ENCODE data around the gene AURKA. TPM values are rescaled to one million over a fixed set of nuclear protein-coding genes. Genes with fewer than 3 reads are reported as not detected.

Gene AURKA
- 10 to 100 TPM; 45.1 to 80.8 TPM for total RNA-seq

- peak; percentile 95 to 96 for ATAC-seq
- no peaks in the 10 kb centered on the region for H3K9me3 Mint-ChIP-seq
- no peaks in the 10 kb centered on the region for H3K27me3 Mint-ChIP-seq
- H3K4me3 Mint-ChIP-seq: no peak within 1 kb of the TSS
- DNase-seq (ENCODE audit: low spot score): peak; percentile 100
- H3K4me1 Mint-ChIP-seq (ENCODE audit: low read depth in 2 of 2): peaks cover 28 to 36% of the 10 kb centered on the region in 2 donors
- no peak within 1 kb of the TSS for H3K27ac Mint-ChIP-seq
- H3K36me3 Mint-ChIP-seq: peaks cover 35% of the 10 kb centered on the region
Measured at GRCh38 chr20:56392132-56392880, at the start of gene AURKA, which contains the start of gene CSTF1. Gene AURKA (minus strand): TSS chr20:56392215. CDS start chr20:56388197, 4,018 bp downstream. Gene CSTF1 (plus strand): TSS chr20:56392645. CDS start chr20:56395553, 2,908 bp downstream.

GRCh38 chr20:56440346-56441007 lies 48.5 kb upstream of the AURKA start:
- Mint-ChIP-seq H3K36me3 (no peaks in the 10 kb centered on the region), H3K27me3 (no peaks in the 10 kb centered on the region), H3K27ac (peak overlapping the region; percentile 77 to 81), H3K4me3 (peak overlapping the region; percentile 74), H3K9me3 (no peaks in the 10 kb centered on the region), H3K4me1 (ENCODE audit: low read depth in 2 of 2) (peaks cover 40 to 42% of the 10 kb centered on the region in 2 donors)
- ATAC-seq (peak; percentile 77 to 87), DNase-seq (ENCODE audit: low spot score) (peak; percentile 92)

GRCh38 chr20:56439771-56440291 lies 47.8 kb upstream of the AURKA start:
- Mint-ChIP-seq H3K27me3 (no peaks in the 10 kb centered on the region), H3K36me3 (no peaks in the 10 kb centered on the region), H3K4me3 (peak overlapping the region; percentile 74), H3K9me3 (no peaks in the 10 kb centered on the region), H3K4me1 (ENCODE audit: low read depth in 2 of 2) (peaks cover 42% of the 10 kb centered on the region in 2 donors), H3K27ac (peak overlapping the region; percentile 77 to 81)
- ATAC-seq (peak in 1 of 2 donors; percentile 48), DNase-seq (ENCODE audit: low spot score) (no peak)

GRCh38 chr20:56438284-56438683 lies 46.3 kb upstream of the AURKA start:
- Mint-ChIP-seq H3K9me3 (no peaks in the 10 kb centered on the region), H3K36me3 (no peaks in the 10 kb centered on the region), H3K4me3 (peak overlapping the region; percentile 13), H3K4me1 (ENCODE audit: low read depth in 2 of 2) (peaks cover 48 to 51% of the 10 kb centered on the region in 2 donors), H3K27me3 (no peaks in the 10 kb centered on the region), H3K27ac (peak overlapping the region; percentile 13 to 87)
- no peak for ATAC-seq
- DNase-seq (ENCODE audit: low spot score): no peak

GRCh38 chr20:56437196-56437960 lies 45.4 kb upstream of the AURKA start:
- Mint-ChIP-seq H3K27me3 (no peaks in the 10 kb centered on the region), H3K9me3 (no peaks in the 10 kb centered on the region), H3K4me3 (no peak overlapping the region), H3K27ac (peak overlapping the region; percentile 13 to 87), H3K4me1 (ENCODE audit: low read depth in 2 of 2) (peaks cover 47 to 51% of the 10 kb centered on the region in 2 donors), H3K36me3 (no peaks in the 10 kb centered on the region)
- ATAC-seq (no peak), DNase-seq (ENCODE audit: low spot score) (no peak)

GRCh38 chr20:56433880-56434255 lies 41.9 kb upstream of the AURKA start:
- Mint-ChIP-seq H3K36me3 (no peaks in the 10 kb centered on the region), H3K27me3 (no peaks in the 10 kb centered on the region), H3K27ac (peak overlapping the region; percentile 78 to 82), H3K4me1 (ENCODE audit: low read depth in 2 of 2) (peaks cover 48% of the 10 kb centered on the region in 2 donors), H3K9me3 (peaks cover 3% of the 10 kb centered on the region), H3K4me3 (peak overlapping the region; percentile 54)
- ATAC-seq: peak; percentile 84 to 85
- DNase-seq (ENCODE audit: low spot score): no peak

- H3K4me3 Mint-ChIP-seq: peak overlapping the region; percentile 54
Measured at GRCh38 chr20:56433221-56433879, 41.3 kb upstream of the AURKA start.

GRCh38 chr20:56431471-56431870 lies 39.5 kb upstream of the AURKA start:
- no peak overlapping the region for H3K4me3 Mint-ChIP-seq
- no peak for ATAC-seq
- H3K9me3 Mint-ChIP-seq: peaks cover 3% of the 10 kb centered on the region
- H3K27me3 Mint-ChIP-seq: no peaks in the 10 kb centered on the region
- H3K4me1 Mint-ChIP-seq (ENCODE audit: low read depth in 2 of 2): peaks cover 37 to 48% of the 10 kb centered on the region in 2 donors
- peak overlapping the region in 1 of 2 donors; percentile 65 for H3K27ac Mint-ChIP-seq
- no peak for DNase-seq (ENCODE audit: low spot score)
- no peaks in the 10 kb centered on the region for H3K36me3 Mint-ChIP-seq

More at GRCh38 chr20:56433221-56433879, 41.3 kb upstream of the AURKA start:
- H3K27me3 Mint-ChIP-seq: no peaks in the 10 kb centered on the region
- peaks cover 3% of the 10 kb centered on the region for H3K9me3 Mint-ChIP-seq
- H3K36me3 Mint-ChIP-seq: no peaks in the 10 kb centered on the region
- H3K4me1 Mint-ChIP-seq (ENCODE audit: low read depth in 2 of 2): peaks cover 43 to 49% of the 10 kb centered on the region in 2 donors
- no peak for DNase-seq (ENCODE audit: low spot score)
- peak; percentile 24 to 39 for ATAC-seq
- H3K27ac Mint-ChIP-seq: peak overlapping the region; percentile 78 to 82

GRCh38 chr20:56430957-56431356 lies 38.9 kb upstream of the AURKA start:
- peaks cover 37 to 48% of the 10 kb centered on the region in 2 donors for H3K4me1 Mint-ChIP-seq (ENCODE audit: low read depth in 2 of 2)

GRCh38 chr20:56430461-56430860 lies 38.4 kb upstream of the AURKA start:
- no peak for DNase-seq (ENCODE audit: low spot score)
- H3K4me1 Mint-ChIP-seq (ENCODE audit: low read depth in 2 of 2): peaks cover 37 to 48% of the 10 kb centered on the region in 2 donors
- ATAC-seq: no peak
- H3K27me3 Mint-ChIP-seq: no peaks in the 10 kb centered on the region
- H3K36me3 Mint-ChIP-seq: no peaks in the 10 kb centered on the region
- peak overlapping the region; percentile 72 for H3K4me3 Mint-ChIP-seq
- H3K27ac Mint-ChIP-seq: peak overlapping the region; percentile 82 to 94
- peaks cover 3% of the 10 kb centered on the region for H3K9me3 Mint-ChIP-seq

More at GRCh38 chr20:56430957-56431356, 38.9 kb upstream of the AURKA start:
- ATAC-seq (no peak), DNase-seq (ENCODE audit: low spot score) (no peak)
- Mint-ChIP-seq H3K27ac (peak overlapping the region; percentile 82 to 94), H3K27me3 (no peaks in the 10 kb centered on the region), H3K36me3 (no peaks in the 10 kb centered on the region), H3K4me3 (no peak overlapping the region), H3K9me3 (peaks cover 3% of the 10 kb centered on the region)

GRCh38 chr20:56429941-56430340 lies 37.9 kb upstream of the AURKA start:
- peaks cover 37 to 47% of the 10 kb centered on the region in 2 donors for H3K4me1 Mint-ChIP-seq (ENCODE audit: low read depth in 2 of 2)
- H3K9me3 Mint-ChIP-seq: peaks cover 3% of the 10 kb centered on the region
- ATAC-seq: no peak

GRCh38 chr20:56429502-56429901 lies 37.5 kb upstream of the AURKA start:
- peak; percentile 52 to 54 for ATAC-seq
- Mint-ChIP-seq H3K4me3 (peak overlapping the region; percentile 72), H3K27me3 (no peaks in the 10 kb centered on the region), H3K36me3 (no peaks in the 10 kb centered on the region), H3K27ac (peak overlapping the region; percentile 82 to 94), H3K4me1 (ENCODE audit: low read depth in 2 of 2) (peaks cover 37 to 48% of the 10 kb centered on the region in 2 donors), H3K9me3 (peaks cover 3% of the 10 kb centered on the region)
- no peak for DNase-seq (ENCODE audit: low spot score)

More at GRCh38 chr20:56429941-56430340, 37.9 kb upstream of the AURKA start:
- no peak for DNase-seq (ENCODE audit: low spot score)
- no peaks in the 10 kb centered on the region for H3K36me3 Mint-ChIP-seq
- no peaks in the 10 kb centered on the region for H3K27me3 Mint-ChIP-seq
- peak overlapping the region; percentile 72 for H3K4me3 Mint-ChIP-seq
- H3K27ac Mint-ChIP-seq: peak overlapping the region; percentile 82 to 94

GRCh38 chr20:56428881-56429280 lies 36.9 kb upstream of the AURKA start:
- no peaks in the 10 kb centered on the region for H3K36me3 Mint-ChIP-seq
- DNase-seq (ENCODE audit: low spot score) (no peak), ATAC-seq (no peak)
- H3K4me3 Mint-ChIP-seq: peak overlapping the region; percentile 72
- no peaks in the 10 kb centered on the region for H3K27me3 Mint-ChIP-seq
- peaks cover 3% of the 10 kb centered on the region for H3K9me3 Mint-ChIP-seq
- H3K4me1 Mint-ChIP-seq (ENCODE audit: low read depth in 2 of 2): peaks cover 33 to 45% of the 10 kb centered on the region in 2 donors
- H3K27ac Mint-ChIP-seq: peak overlapping the region; percentile 82 to 94
